Lower lobe of right lung (tissue), 2 donors: ENCODE data around the gene DENND10. TPM values are rescaled to one million over a fixed set of nuclear protein-coding genes. Genes with fewer than 3 reads are reported as not detected.

ENCODE experiments used
- ATAC-seq, 2 donors: fragments of 200-7000 bp; cut with Tn5 transposase; one replicate each; pipeline ENCODE4 v1.9.1; 2020 to 2022; ENCODE audit warnings: mild to moderate bottlenecking in 2 of 2, moderate library complexity in 2 of 2
- DNase-seq: peaks from one replicate; pipeline ENCODE4 v3.0.0-alpha.2; 2020
- H3K27ac ChIP-seq: fragments of 200-600 bp; one replicate; pipeline ENCODE4 v1.8.0; 2022
- H3K27me3 ChIP-seq: fragments of 200-600 bp; one replicate; pipeline ENCODE4 v1.8.0; 2022; ENCODE audit warnings: low read depth
- H3K36me3 ChIP-seq: fragments of 200-600 bp; one replicate; pipeline ENCODE4 v1.8.0; 2022; ENCODE audit warnings: mild to moderate bottlenecking
- H3K4me1 ChIP-seq: fragments of 200-600 bp; one replicate; pipeline ENCODE4 v1.8.0; 2022
- H3K4me3 ChIP-seq: fragments of 200-600 bp; one replicate; pipeline ENCODE4 v1.8.0; 2022; ENCODE audit warnings: mild to moderate bottlenecking
- H3K9me3 ChIP-seq: fragments of 200-600 bp; one replicate; pipeline ENCODE4 v1.8.0; 2022
- CTCF ChIP-seq: fragments of 200-600 bp; IDR thresholded peaks from one replicate; pipeline ENCODE4 v1.8.0; 2022; ENCODE audit warnings: antibody characterized with exemption, mild to moderate bottlenecking
- intact Hi-C: fragments of 100-400 bp; cut with DNase I; formaldehyde crosslinking; loops from one replicate; pipeline ENCODE4 v1.11.0; 2022
- total RNA-seq: library from RNA; stranded (reverse); fragmentation: NEBNext Ultra II Directional; extraction: Animal tissue kit (Norgen Biotek cat#: 25700); gene quantifications from one replicate; pipeline ENCODE4 v1.2.1, GENCODE V29; 2021
- donor health status: DM: no; HTN: yes; CAD: no; lungs with severe emphysema.

The DENND10 gene
- total RNA-seq, 1 donor from 2014 or later = 33.8 TPM

DNA sequence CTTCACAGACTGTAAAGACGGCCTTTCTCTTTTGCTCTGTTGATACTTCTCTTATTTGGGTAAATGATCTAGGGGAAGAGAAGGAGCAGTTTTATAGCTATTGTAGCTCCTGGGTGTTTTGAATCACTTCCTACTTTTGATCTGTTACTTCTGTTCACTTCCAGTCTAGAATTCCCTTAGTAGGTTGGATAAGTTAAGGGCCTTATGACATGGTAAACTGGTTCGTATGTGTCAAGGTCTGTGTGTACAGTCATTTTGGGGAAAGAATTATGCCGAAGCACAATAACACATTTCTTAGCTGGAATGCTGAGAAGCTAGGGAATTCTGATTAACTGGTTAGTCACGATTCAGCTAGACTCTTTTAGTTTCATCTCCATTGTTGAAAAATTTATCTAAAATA is 8.1 kb downstream of the DENND10 start:
- peaks cover 79% of the 10 kb centered on the region for H3K36me3 ChIP-seq
- ATAC-seq = no peak
- DNase-seq = no peak
- TF ChIP-seq CTCF = no peak
- H3K4me3 ChIP-seq = no peak overlapping the region
- no peaks in the 10 kb centered on the region for H3K27me3 ChIP-seq
- no peaks in the 10 kb centered on the region for H3K9me3 ChIP-seq
- no peak overlapping the region for H3K27ac ChIP-seq
- no peaks in the 10 kb centered on the region for H3K4me1 ChIP-seq
- intact Hi-C loops = no loop called here

DNA sequence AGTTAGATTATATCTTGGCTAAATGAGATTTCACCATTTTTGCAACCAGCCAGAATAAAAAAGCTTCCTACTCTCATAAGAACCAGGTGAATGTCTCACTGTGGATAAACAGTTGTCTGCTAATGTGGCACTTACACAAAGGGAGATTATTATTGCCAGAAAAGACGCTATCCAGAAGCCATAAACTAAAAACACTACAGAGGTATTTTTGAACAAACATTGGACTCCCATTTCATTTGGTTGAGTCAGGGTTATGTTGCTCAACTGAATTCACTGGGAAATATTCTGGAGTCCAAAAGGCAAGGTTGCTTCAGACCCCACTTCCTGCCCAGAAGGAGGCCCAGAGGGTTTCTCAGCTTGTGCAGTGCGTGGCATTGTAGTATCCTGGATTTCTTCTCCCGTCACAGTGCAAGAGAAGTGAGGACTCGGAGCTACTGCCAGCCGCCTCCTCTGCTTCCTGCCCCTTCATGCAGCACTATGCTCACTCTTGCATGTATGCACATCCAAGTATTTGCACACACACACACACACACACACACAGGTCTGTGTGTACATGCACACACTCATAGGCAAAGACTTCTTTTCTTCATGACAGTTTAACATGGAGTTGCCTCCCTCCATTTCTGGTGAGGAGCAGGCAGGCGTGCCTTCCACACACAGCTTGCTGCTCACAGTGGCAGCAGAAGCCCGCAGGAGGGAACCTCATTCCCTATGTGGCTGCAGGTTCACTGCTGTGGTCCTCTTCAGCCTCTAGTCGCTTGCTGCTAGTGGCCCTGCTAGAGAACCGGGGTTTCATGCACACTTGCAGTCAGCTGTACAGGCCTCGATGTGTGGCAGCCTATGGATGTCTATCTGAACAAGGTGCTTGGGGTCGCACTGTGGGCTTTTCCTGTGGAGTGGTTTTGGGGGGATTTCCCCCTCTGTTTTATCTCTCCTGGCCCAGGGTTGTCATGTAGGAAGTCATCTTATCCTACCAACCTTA is 10.1 kb downstream of the DENND10 start:
- Histone ChIP-seq H3K27me3 (no peaks in the 10 kb centered on the region), H3K4me3 (no peak overlapping the region), H3K9me3 (no peaks in the 10 kb centered on the region), H3K4me1 (no peaks in the 10 kb centered on the region), H3K27ac (no peak overlapping the region), H3K36me3 (peaks cover 82% of the 10 kb centered on the region)
- TF ChIP-seq CTCF = no peak
- ATAC-seq (no peak), DNase-seq (no peak)
- intact Hi-C loops = no loop called here

DNA sequence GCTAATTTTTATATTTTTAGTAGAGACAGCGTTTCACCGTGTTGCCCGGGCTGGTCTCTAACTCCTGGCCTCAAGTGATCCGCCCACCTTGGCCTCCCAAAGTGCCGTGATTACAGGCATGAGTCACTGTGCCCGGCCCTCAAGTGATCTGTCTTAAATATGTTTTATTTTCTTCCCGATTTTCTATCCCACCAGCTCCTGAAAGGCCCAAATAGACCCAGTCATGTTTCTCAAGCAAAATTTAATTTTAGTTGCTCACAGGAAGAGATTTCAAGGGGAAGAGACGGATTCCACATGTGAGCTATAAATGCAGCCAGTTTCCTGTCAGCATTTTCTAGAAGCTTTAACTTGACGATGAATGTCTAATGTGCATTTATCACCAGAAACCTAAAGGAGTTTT is 12.0 kb downstream of the DENND10 start:
- Histone ChIP-seq H3K4me1 (no peaks in the 10 kb centered on the region), H3K27ac (no peak overlapping the region), H3K36me3 (peaks cover 83% of the 10 kb centered on the region), H3K27me3 (no peaks in the 10 kb centered on the region), H3K9me3 (no peaks in the 10 kb centered on the region), H3K4me3 (no peak overlapping the region)
- intact Hi-C loops = no loop called here
- TF ChIP-seq CTCF = no peak
- DNase-seq = no peak
- ATAC-seq = no peak

- DNase-seq = no peak
- no peak overlapping the region for H3K4me3 ChIP-seq
- no peak for TF ChIP-seq CTCF
- no peaks in the 10 kb centered on the region for H3K4me1 ChIP-seq
- H3K9me3 ChIP-seq = no peaks in the 10 kb centered on the region
- peaks cover 83% of the 10 kb centered on the region for H3K36me3 ChIP-seq
- ATAC-seq = no peak
- no peaks in the 10 kb centered on the region for H3K27me3 ChIP-seq
- H3K27ac ChIP-seq = no peak overlapping the region
- intact Hi-C loops = no loop called here
These were observed 12.5 kb downstream of the DENND10 start for GRCh38 chr10:119116326-119116951.

GRCh38 chr10:119118231-119118630 is 14.3 kb downstream of the DENND10 start:
- intact Hi-C loops = no loop called here
- H3K27ac ChIP-seq = no peak overlapping the region
- ATAC-seq (no peak), DNase-seq (no peak)
- H3K4me3 ChIP-seq = no peak overlapping the region
- H3K4me1 ChIP-seq = no peaks in the 10 kb centered on the region
- H3K9me3 ChIP-seq = no peaks in the 10 kb centered on the region
- H3K36me3 ChIP-seq = peaks cover 84% of the 10 kb centered on the region
- no peak for TF ChIP-seq CTCF
- no peaks in the 10 kb centered on the region for H3K27me3 ChIP-seq
